Measurements from ENCODE around the gene ADCK1. TPM values are rescaled to one million over a fixed set of nuclear protein-coding genes. Genes with fewer than 3 reads are reported as not detected.
A peak's percentile ranks its signal among the peaks of the same experiment; 100 is the strongest.

Gene ADCK1
- total RNA-seq, 3 donors from 2014 or later, result 7.7 to 10.9 (median 9.3) TPM

DNA sequence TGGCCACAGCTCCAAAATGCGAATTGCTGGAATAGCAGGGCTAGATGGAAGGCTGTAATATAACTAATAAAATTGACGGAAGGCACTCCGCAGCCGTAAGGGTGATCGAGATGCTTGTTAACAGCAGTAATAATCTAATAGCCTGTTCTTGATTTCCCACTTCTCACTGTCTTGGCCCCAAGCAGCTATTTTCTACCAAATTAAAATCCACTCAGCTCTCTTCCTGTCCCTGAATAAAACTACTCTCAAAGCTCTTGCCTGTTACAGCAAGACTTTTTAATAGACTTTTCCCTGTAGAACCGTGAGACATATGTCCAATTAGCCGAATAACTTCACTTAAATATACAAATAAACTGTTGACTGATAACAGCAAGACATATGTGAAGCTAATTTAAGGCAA lies 38.0 kb downstream of the ADCK1 start:
- H3K27me3 Mint-ChIP-seq (ENCODE audit: low read depth), result no peaks in the 10 kb centered on the region
- H3K36me3 Mint-ChIP-seq (ENCODE audit: insufficient read depth), result peaks cover 23% of the 10 kb centered on the region
- no peaks in the 10 kb centered on the region for H3K9me3 Mint-ChIP-seq
- ATAC-seq, result no peak
- H3K4me3 Mint-ChIP-seq, result no peak overlapping the region
- H3K4me1 Mint-ChIP-seq (ENCODE audit: low read depth), result peaks cover 6% of the 10 kb centered on the region
- DNase-seq, result no peak

DNA sequence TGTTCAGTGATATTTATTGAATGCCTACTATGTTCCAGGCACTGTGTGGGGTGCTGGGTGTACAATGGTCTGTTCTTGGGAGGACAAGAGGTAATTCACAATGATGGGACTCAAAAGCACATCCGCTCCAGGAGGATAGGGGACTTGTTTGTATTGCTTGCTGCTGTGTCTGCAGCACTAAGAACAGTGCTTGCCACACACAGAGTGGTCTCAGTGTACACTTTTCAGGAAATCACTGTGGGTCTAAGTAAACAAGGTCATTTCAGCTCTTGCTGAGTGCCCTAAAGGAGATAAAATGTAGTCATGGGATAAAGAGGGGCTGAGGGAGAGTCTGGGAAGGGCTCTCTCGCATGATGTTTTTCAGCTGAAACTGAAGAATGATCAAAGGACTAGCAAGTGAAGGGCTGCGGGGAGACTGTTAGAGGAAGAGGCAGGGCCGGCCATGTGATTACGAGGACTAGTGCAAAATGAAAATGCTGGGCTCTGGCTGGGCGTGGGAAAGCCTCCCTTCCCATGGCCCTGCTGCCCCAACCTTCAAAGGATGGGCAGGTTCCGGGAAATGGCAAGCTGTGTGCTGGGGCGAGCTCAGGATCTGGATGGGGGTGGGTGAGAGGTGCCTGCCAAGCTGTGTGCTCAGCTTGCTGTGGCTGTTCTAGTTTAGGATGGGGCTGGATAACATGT lies 39.1 kb downstream of the ADCK1 start:
- DNase-seq (no peak), ATAC-seq (no peak)
- Mint-ChIP-seq H3K4me1 (ENCODE audit: low read depth) (peaks cover 6% of the 10 kb centered on the region), H3K4me3 (no peak overlapping the region), H3K9me3 (no peaks in the 10 kb centered on the region), H3K27me3 (ENCODE audit: low read depth) (no peaks in the 10 kb centered on the region), H3K36me3 (ENCODE audit: insufficient read depth) (peaks cover 22% of the 10 kb centered on the region)

DNA sequence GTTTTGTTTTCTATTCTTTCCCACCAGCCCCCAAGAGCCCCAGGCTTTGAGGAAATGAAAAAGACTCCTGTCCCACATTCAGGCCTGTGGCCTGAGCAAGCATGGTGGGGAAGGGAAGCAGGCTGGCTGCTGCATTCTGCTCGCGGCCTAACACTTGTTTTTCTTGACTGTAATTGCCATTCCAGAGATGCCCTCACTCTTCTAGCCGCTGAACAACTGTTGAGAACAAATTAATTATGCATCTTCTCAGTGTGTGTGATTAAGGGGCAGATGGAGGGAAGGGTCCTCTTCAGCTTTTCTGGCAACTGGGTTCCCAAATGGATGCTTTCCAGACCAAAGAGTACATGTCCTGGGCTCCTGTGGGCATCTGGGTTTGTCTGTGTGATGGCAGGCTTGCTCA lies 43.3 kb downstream of the ADCK1 start:
- Mint-ChIP-seq H3K4me3 (no peak overlapping the region), H3K4me1 (ENCODE audit: low read depth) (peaks cover 6% of the 10 kb centered on the region), H3K9me3 (no peaks in the 10 kb centered on the region), H3K36me3 (ENCODE audit: insufficient read depth) (peaks cover 1% of the 10 kb centered on the region), H3K27me3 (ENCODE audit: low read depth) (no peaks in the 10 kb centered on the region)
- DNase-seq (no peak), ATAC-seq (no peak)

DNA sequence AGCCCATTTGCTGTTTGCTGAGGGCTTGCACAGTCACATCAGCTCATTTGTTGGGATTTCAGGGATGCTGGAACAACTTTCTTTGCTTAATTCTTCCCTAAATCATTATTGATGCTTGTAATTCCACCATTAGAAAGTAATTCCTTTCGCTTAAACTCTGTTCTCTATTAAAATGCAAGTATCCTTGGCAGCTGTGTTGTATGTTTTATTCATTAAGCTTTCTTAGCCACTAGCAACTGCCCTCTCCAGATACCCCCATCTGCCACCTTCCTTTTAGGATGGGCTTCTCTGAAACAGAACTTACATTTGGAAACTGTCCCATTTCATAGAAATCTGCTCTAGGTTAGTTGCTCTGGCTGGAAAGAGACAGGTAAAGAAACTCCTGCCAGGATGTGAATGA lies 43.7 kb downstream of the ADCK1 start:
- Mint-ChIP-seq H3K9me3 (no peaks in the 10 kb centered on the region), H3K4me3 (no peak overlapping the region), H3K4me1 (ENCODE audit: low read depth) (peaks cover 6% of the 10 kb centered on the region), H3K36me3 (ENCODE audit: insufficient read depth) (no peaks in the 10 kb centered on the region), H3K27me3 (ENCODE audit: low read depth) (no peaks in the 10 kb centered on the region)
- DNase-seq (no peak), ATAC-seq (no peak)

DNA sequence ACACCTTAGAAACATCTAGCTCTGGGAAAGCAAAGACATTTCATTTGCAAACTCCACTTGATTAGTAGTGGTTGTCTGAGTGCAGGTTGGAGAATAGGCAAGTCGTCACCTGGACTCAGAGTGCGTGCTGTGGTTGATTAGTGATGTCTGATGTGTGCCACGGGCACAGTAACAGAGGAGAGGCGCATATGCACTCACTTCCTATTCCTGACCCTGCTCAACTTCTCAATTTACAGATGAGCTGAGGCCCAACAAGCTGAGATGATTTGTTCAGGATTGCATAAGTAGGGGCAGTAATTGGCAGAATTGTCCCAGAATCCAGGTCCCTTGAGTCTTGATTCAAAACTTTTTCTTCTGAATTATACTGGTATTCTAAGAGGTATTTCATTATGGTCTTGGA lies 44.9 kb downstream of the ADCK1 start:
- Mint-ChIP-seq H3K4me3 (no peak overlapping the region), H3K4me1 (ENCODE audit: low read depth) (no peaks in the 10 kb centered on the region), H3K9me3 (no peaks in the 10 kb centered on the region), H3K27me3 (ENCODE audit: low read depth) (no peaks in the 10 kb centered on the region), H3K36me3 (ENCODE audit: insufficient read depth) (peaks cover 2% of the 10 kb centered on the region)
- DNase-seq (no peak), ATAC-seq (no peak)

DNA sequence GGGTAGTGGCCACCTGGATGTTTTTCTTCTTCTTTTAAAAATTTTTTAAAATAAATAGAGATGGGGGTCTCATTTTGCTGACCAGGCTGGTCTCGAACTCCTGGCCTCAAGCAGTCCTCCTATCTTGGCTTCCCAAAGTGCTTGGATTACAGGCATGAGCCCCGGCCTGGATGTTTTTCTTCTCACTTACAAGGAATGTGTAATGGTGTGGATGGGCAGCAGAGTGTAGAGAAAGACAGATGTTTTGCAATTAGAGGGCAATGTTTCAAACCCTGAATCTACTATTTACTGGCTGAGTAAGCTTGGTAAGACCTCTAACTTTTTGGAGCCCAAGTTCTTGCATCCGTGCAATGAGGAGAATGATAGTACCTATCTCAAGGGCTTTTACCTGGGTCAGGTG lies 48.1 kb downstream of the ADCK1 start:
- Mint-ChIP-seq H3K9me3 (no peaks in the 10 kb centered on the region), H3K36me3 (ENCODE audit: insufficient read depth) (peaks cover 4% of the 10 kb centered on the region), H3K4me3 (no peak overlapping the region), H3K27me3 (ENCODE audit: low read depth) (no peaks in the 10 kb centered on the region), H3K4me1 (ENCODE audit: low read depth) (no peaks in the 10 kb centered on the region)
- no peak for DNase-seq
- ATAC-seq, result no peak

DNA sequence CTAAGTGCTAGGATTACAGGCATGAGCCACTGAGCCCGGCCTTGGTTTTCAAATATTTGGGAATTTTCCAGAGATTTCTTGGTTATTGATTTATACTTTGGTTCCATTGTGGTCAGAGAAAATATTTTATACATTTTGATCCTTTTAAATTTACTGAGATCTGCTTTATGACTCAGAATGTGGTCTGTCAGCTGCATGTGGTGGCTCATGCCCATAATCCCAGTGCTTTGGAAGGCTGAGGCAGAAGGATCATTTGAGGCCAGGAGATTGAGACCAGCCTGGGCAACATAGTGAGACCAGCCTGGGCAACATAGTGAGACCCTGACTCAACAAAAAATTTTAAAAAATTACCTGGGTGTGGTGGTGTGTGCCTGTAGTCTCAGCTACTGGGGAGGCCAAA lies 49.8 kb downstream of the ADCK1 start:
- H3K4me1 Mint-ChIP-seq (ENCODE audit: low read depth), result no peaks in the 10 kb centered on the region

DNA sequence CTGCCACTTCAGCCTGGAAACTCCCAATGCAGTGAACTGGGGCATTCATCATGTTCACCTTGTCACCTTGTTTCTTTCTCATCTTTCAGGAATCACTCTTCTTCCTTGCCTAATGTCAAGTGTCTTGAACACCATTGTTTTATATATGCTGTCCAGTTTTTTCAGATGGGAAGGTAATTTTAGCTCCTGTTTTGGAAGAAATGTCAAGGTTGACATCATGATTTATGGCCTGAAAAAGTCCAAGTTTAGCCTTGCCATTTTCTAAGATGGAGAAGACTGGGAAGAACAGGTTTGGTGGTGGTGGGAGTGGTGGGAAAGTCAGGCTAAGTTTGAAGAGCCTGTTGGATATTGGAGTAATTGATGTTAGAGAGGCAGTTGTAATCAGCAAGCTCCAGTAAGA lies 54.0 kb downstream of the ADCK1 start:
- Mint-ChIP-seq H3K9me3 (peaks cover 6% of the 10 kb centered on the region), H3K27me3 (ENCODE audit: low read depth) (no peaks in the 10 kb centered on the region), H3K4me3 (no peak overlapping the region), H3K36me3 (ENCODE audit: insufficient read depth) (peaks cover 18% of the 10 kb centered on the region), H3K4me1 (ENCODE audit: low read depth) (no peaks in the 10 kb centered on the region)
- DNase-seq, result no peak
- ATAC-seq, result no peak

More for the DNA sequence above, 49.8 kb downstream of the ADCK1 start:
- Mint-ChIP-seq H3K36me3 (ENCODE audit: insufficient read depth) (peaks cover 13% of the 10 kb centered on the region), H3K4me3 (no peak overlapping the region), H3K27me3 (ENCODE audit: low read depth) (no peaks in the 10 kb centered on the region), H3K9me3 (peaks cover 6% of the 10 kb centered on the region)
- DNase-seq (no peak), ATAC-seq (no peak)

DNA sequence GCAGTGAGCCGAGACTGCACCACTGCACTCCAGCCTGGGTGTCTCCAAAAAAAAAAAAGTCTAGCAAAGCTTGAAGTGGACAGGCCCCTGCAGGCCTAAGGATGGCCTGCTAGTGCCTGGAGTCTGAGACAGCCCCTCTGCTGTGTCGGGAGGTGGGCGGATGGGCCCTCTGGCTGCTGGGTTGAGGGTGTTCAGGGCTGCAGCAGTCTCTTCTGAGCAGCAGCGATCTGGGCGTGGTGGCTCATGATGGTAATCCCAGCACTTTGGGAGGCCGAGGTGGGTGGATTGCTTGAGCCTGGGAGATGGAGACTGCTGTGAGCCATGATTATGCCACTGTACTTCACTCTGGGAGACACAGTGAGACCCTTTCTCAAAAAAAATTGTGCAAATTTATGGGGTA lies 57.0 kb downstream of the ADCK1 start:
- peaks cover 20% of the 10 kb centered on the region for H3K36me3 Mint-ChIP-seq (ENCODE audit: insufficient read depth)
- no peak overlapping the region for H3K4me3 Mint-ChIP-seq
- no peaks in the 10 kb centered on the region for H3K4me1 Mint-ChIP-seq (ENCODE audit: low read depth)
- H3K9me3 Mint-ChIP-seq, result peaks cover 6% of the 10 kb centered on the region
- no peak for DNase-seq
- H3K27me3 Mint-ChIP-seq (ENCODE audit: low read depth), result no peaks in the 10 kb centered on the region
- no peak for ATAC-seq

DNA sequence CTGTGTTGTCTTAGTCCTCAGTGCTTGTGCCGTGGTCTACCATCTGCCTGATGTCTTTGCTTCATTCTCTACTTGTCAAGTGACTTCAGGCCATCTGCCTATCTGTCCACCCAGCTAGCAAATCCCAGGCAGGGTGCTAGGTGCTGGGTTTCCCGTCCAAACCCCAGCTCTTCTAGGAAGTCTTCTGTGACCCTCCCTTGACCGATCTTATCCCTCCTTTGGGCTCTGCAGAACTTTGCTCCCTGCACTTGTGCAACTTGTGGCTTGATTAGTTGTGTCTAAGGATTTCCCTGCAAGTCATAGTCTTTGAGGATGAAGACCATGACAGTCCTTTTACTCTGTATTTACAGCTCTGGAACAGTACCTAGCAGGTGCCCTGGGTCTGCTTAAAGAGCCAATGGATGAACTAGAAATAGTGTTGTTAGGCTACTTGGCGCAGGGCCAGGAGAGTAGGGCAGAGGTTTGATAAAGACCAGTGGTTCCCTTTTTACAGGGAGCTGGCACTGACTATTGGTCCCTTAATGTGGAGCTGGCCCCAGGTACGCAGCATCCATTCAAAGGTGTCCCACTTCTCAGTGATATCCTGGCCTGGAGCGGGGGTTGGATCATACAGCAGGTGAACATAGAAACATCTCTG lies 60.1 kb downstream of the ADCK1 start:
- Mint-ChIP-seq H3K9me3 (no peaks in the 10 kb centered on the region), H3K27me3 (ENCODE audit: low read depth) (no peaks in the 10 kb centered on the region), H3K4me1 (ENCODE audit: low read depth) (no peaks in the 10 kb centered on the region), H3K36me3 (ENCODE audit: insufficient read depth) (peaks cover 19% of the 10 kb centered on the region), H3K4me3 (no peak overlapping the region)
- no peak for ATAC-seq
- DNase-seq, result no peak

DNA sequence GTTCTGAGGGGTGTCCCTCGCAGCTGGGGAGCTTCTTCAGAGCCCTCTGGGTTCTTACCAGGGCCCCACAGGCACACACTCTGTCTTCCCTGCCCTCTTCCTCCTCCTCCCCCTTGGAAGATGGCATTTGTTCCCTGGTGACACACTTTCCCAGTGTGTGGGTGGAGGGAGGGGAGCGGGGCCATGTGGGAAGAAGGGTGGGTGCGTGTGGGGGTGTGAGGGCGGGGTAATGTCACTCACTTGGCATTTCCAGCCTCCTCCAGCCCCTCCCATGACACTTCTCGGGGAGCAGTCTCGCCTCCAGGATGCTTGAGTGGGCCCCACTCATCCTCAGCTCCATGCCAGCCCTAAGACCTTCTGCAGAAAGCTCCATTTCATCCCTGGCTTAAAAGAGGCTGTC lies 61.3 kb downstream of the ADCK1 start:
- H3K27me3 Mint-ChIP-seq (ENCODE audit: low read depth), result no peaks in the 10 kb centered on the region
- H3K4me1 Mint-ChIP-seq (ENCODE audit: low read depth), result no peaks in the 10 kb centered on the region
- no peaks in the 10 kb centered on the region for H3K9me3 Mint-ChIP-seq
- H3K4me3 Mint-ChIP-seq, result no peak overlapping the region
- DNase-seq (no peak), ATAC-seq (no peak)
- peaks cover 23% of the 10 kb centered on the region for H3K36me3 Mint-ChIP-seq (ENCODE audit: insufficient read depth)

DNA sequence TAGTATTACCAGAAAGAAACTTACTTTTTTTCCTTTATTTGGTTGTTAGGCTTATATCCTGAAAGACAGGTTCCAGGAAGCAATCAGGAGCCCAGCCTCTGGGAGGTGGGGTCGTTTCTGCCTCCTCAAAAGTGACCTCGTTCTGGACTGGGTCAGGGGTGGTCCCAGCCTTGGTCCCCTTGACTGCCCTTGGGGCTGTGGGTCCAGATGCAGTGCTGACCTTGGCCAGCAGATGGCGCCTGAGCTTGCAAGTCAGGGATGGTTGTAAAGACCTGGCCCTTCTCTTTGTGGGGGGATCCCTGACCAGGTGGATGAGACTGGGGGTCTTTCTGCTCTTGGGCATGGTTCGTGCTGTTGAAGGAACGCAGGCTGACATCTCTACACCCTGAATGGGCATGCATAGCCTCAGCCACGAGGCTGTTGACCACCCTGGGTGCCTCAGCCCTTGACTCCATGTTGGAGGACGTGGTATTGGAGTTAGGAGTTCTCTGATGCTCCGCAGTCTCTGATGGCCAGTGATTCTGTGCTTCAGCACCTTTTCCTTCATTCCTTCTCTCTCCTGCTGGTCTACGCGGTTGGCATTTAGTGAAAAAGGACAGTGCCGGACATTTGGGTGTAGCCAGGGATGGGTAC lies 62.4 kb downstream of the ADCK1 start:
- ATAC-seq (peak; percentile 63 to 72), DNase-seq (peak; percentile 74)
- Mint-ChIP-seq H3K36me3 (ENCODE audit: insufficient read depth) (peaks cover 23% of the 10 kb centered on the region), H3K4me3 (no peak overlapping the region), H3K4me1 (ENCODE audit: low read depth) (no peaks in the 10 kb centered on the region), H3K9me3 (no peaks in the 10 kb centered on the region), H3K27me3 (ENCODE audit: low read depth) (no peaks in the 10 kb centered on the region)

DNA sequence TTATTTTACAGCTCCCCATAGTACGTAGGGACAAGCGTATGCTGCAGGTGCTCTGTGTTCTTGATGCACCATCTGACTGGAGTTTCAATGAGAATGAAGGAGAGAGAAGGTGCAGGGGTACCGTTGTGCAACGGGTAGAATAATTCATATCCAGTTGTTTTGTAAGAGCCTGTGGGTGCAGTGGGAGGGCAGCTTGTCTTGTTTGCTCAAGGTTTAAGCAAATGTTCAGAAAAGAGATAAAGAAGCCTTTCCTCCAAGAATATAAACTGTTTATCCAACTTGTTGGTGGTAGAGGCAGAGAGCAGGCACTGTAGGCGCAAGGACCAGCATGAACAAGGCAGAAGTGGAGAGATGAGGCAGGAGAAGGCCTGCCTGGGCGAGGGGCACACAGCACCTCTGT lies 64.2 kb downstream of the ADCK1 start:
- no peaks in the 10 kb centered on the region for H3K9me3 Mint-ChIP-seq
- H3K4me3 Mint-ChIP-seq, result no peak overlapping the region
- no peaks in the 10 kb centered on the region for H3K27me3 Mint-ChIP-seq (ENCODE audit: low read depth)
- no peak for ATAC-seq
- no peak for DNase-seq
- H3K4me1 Mint-ChIP-seq (ENCODE audit: low read depth), result no peaks in the 10 kb centered on the region
- H3K36me3 Mint-ChIP-seq (ENCODE audit: insufficient read depth), result peaks cover 22% of the 10 kb centered on the region

DNA sequence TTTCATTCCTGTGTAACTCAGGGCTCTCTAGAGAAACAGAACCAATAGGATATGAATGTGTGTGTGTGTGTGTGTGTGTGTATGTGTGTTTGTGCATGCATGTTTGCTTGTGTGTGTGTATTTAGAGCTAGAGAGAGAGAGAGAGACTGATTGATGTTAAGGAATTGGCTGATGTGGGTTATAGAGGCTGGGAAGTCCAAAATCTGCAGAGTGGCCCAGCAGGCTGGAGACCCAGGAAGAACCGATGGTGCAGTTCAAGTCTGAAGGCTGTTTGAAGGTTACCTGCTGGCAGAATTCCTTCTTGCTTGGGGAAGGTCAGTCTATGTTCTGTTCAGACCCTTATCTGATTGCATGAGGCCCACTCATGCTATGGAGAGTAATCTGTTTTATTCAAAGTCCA lies 64.7 kb downstream of the ADCK1 start:
- no peaks in the 10 kb centered on the region for H3K27me3 Mint-ChIP-seq (ENCODE audit: low read depth)
- ATAC-seq, result no peak

DNA sequence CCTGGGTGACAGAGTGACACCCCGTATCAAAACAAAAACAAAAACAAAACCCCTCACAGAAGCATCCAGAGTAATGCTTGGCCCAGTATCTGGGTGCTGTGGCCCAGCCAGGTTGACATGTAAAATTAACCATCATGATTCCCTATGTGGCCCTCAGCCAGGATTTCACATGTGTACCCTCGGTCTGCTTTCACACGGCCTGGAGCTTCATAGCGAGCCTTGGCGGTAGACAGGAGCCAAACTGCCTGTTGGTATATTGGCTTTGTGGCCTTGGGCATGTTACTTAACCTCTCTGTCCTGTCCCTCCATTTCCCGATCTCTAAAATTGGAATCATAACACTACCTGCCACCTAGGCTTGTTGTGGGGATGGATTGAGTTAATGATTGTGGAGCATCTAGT lies 65.5 kb downstream of the ADCK1 start:
- no peaks in the 10 kb centered on the region for H3K9me3 Mint-ChIP-seq
- H3K36me3 Mint-ChIP-seq (ENCODE audit: insufficient read depth), result peaks cover 17% of the 10 kb centered on the region
- DNase-seq (no peak), ATAC-seq (no peak)
- no peaks in the 10 kb centered on the region for H3K4me1 Mint-ChIP-seq (ENCODE audit: low read depth)
- no peak overlapping the region for H3K4me3 Mint-ChIP-seq
- H3K27me3 Mint-ChIP-seq (ENCODE audit: low read depth), result no peaks in the 10 kb centered on the region

More for the DNA sequence above, 64.7 kb downstream of the ADCK1 start:
- Mint-ChIP-seq H3K4me1 (ENCODE audit: low read depth) (no peaks in the 10 kb centered on the region), H3K36me3 (ENCODE audit: insufficient read depth) (peaks cover 22% of the 10 kb centered on the region), H3K9me3 (no peaks in the 10 kb centered on the region), H3K4me3 (no peak overlapping the region)
- no peak for DNase-seq

All from activated T-cell treated with anti-CD3 and anti-CD28 coated beads, Interleukin-2, amount 50 U/mL, for 4 hours (primary cell).